Hepatocyte (in vitro differentiated cells): Measurements from ENCODE around the gene ENTR1.

Source experiments
- CTCF ChIP-seq: fragments of 200-600 bp; sonication (generic); IDR thresholded peaks from 2 replicates; pipeline ENCODE4 v1.5.1; 2016; ENCODE audit warnings: antibody characterized with exemption, mild to moderate bottlenecking; ENCODE audit not compliant: poor library complexity
- EZH2 ChIP-seq: fragments of 200-600 bp; sonication (generic); IDR thresholded peaks from 2 replicates; pipeline ENCODE4 v1.6.1; 2016; ENCODE audit warnings: antibody characterized with exemption, mild to moderate bottlenecking, borderline replicate concordance
- EZH2phosphoT487 ChIP-seq: fragments of 200-600 bp; sonication (generic); IDR thresholded peaks from one replicate; pipeline ENCODE4 v1.6.1; 2018; ENCODE audit warnings: antibody characterized with exemption, mild to moderate bottlenecking, low read depth, moderate library complexity; ENCODE audit not compliant: unreplicated experiment, severe bottlenecking

- no peak for TF ChIP-seq CTCF
- TF ChIP-seq EZH2, result no peak
- TF ChIP-seq EZH2phosphoT487, result no peak
Measured at GRCh38 chr9:136374183-136374575, 36.2 kb downstream of the ENTR1 start.
